HL-60 (cell line): ENCODE data around the gene PRDM7.

ENCODE experiments used
- POLR2AphosphoS5 ChIP-seq: IDR thresholded peaks from 2 replicates; pipeline ENCODE4 v1.6.1; 2012; ENCODE audit warnings: low read depth
- SPI1 ChIP-seq: IDR thresholded peaks from 2 replicates; pipeline ENCODE4 v1.6.1; 2012; ENCODE audit warnings: low read depth, mild to moderate bottlenecking, borderline replicate concordance
- TF ChIP-seq, protein P1 (sequence below): IDR thresholded peaks from one replicate; pipeline ENCODE4 v1.5.1; 2011; ENCODE audit warnings: low read length, control low read depth, inconsistent platforms; ENCODE audit not compliant: insufficient read depth

DNA sequence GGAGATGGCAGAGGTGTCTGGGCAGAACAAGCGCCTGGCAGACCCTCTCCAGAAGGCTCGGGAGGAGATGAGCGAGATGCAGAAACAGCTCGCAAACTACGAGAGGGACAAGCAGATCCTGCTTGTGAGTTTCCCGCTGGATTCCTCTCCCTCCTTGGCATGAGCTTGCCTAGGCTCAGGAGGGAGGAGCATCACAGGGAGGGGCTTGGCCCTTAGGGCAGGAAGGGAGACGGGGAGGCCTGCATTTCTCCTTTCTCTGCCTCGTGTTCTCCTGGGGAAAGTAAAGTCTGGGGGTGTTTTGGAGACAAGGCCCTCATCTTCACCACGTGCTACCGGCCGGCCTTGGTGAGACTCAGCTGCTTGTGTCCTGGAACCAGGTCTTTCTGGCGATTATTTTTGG, 39.9 kb downstream of the PRDM7 start:
- TF ChIP-seq POLR2AphosphoS5 (no peak), SPI1 (no peak)
- TF ChIP-seq, protein P1, sequence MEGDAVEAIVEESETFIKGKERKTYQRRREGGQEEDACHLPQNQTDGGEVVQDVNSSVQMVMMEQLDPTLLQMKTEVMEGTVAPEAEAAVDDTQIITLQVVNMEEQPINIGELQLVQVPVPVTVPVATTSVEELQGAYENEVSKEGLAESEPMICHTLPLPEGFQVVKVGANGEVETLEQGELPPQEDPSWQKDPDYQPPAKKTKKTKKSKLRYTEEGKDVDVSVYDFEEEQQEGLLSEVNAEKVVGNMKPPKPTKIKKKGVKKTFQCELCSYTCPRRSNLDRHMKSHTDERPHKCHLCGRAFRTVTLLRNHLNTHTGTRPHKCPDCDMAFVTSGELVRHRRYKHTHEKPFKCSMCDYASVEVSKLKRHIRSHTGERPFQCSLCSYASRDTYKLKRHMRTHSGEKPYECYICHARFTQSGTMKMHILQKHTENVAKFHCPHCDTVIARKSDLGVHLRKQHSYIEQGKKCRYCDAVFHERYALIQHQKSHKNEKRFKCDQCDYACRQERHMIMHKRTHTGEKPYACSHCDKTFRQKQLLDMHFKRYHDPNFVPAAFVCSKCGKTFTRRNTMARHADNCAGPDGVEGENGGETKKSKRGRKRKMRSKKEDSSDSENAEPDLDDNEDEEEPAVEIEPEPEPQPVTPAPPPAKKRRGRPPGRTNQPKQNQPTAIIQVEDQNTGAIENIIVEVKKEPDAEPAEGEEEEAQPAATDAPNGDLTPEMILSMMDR: no peak
